Loucy (cell line): ENCODE data around the gene MYNN.

Experiments used
- EZH2phosphoT487 ChIP-seq: fragments of 200-600 bp; IDR thresholded peaks from 2 replicates; pipeline ENCODE4 v1.6.1; 2018; ENCODE audit warnings: antibody characterized with exemption, mild to moderate bottlenecking, moderate library complexity, borderline replicate concordance
- TF ChIP-seq, protein P1 (sequence below): fragments of 200-600 bp; sonication (generic); conservative IDR thresholded peaks from 2 replicates; pipeline ENCODE4 v1.5.1; 2014; ENCODE audit warnings: mild to moderate bottlenecking, antibody characterized with exemption, low read length

DNA sequence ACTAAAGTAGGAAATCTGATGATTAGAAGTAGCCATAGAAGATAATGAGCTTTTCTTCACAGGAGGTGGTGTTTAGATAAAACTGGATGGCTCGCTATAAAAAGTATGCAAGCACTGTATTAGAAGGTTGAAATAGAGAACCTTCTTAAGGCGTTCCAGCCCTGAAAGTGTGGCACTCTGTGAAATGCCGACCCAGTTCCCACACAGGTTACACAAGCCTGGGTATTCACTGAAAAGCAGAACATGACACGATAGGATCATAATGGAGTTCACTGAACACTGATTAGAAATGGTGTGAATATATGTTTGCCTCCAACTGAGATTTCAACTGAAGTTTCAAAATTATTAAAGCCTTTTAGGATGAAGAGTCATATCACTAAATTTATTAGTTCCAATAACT, 54.5 kb downstream of the MYNN start:
- TF ChIP-seq, protein P1, sequence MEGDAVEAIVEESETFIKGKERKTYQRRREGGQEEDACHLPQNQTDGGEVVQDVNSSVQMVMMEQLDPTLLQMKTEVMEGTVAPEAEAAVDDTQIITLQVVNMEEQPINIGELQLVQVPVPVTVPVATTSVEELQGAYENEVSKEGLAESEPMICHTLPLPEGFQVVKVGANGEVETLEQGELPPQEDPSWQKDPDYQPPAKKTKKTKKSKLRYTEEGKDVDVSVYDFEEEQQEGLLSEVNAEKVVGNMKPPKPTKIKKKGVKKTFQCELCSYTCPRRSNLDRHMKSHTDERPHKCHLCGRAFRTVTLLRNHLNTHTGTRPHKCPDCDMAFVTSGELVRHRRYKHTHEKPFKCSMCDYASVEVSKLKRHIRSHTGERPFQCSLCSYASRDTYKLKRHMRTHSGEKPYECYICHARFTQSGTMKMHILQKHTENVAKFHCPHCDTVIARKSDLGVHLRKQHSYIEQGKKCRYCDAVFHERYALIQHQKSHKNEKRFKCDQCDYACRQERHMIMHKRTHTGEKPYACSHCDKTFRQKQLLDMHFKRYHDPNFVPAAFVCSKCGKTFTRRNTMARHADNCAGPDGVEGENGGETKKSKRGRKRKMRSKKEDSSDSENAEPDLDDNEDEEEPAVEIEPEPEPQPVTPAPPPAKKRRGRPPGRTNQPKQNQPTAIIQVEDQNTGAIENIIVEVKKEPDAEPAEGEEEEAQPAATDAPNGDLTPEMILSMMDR: no peak
- TF ChIP-seq EZH2phosphoT487: no peak
